K562 (cell line): ENCODE measurements around the gene PDGFC. TPM values are rescaled to one million over a fixed set of nuclear protein-coding genes. Genes with fewer than 3 reads are reported as not detected.

ENCODE experiments used
- ATAC-seq: fragments of 200-7000 bp; cut with Tn5 transposase; 3 replicates; pipeline ENCODE4 v1.9.1; 2020; ENCODE audit warnings: moderate library complexity
- BruUV-seq: library from RNA; stranded (reverse); fragments of 400-500 nt; replicated peaks from 2 replicates; lab custom pipeline; 2021; lab: Mats Ljungman, UMichigan
- CTCF ChIA-PET: fragments of 300-600 bp; formaldehyde crosslinking; extraction: SDS; loops from one replicate; lab custom pipeline; 2021; ENCODE audit warnings: low intra/inter-chr PET ratio; lab: Yijun Ruan, JAX
- POLR2A ChIA-PET: fragments of 300-600, 350-650 bp; sonication (Branson Sonifier 250); formaldehyde crosslinking; extraction: SDS; loops from one replicate; lab custom pipeline; 2021; ENCODE audit warnings: antibody characterized with exemption, inconsistent platforms; lab: Yijun Ruan, JAX
- DNase-seq, 4 experiments: peaks; one replicate each; pipeline versions ENCODE4 v3.0.0 to v3.0.0-alpha.2; 2011 to 2018; ENCODE audit warnings: low spot score in 3 of 4, mixed read lengths in 3 of 4; ENCODE audit errors: extremely low read depth in 1 of 4
- FAIRE-seq: peaks from 2 replicates; lab custom pipeline; 2011; peaks lifted over from hg19 to GRCh38; lab: Jason Lieb, UNC
- H2AFZ ChIP-seq: 2 replicates; pipeline ENCODE4 v1.6.0; 2011; ENCODE audit warnings: low read depth, low read length, control low read depth, inconsistent platforms
- H3K27ac ChIP-seq: fragments of 200-600 bp; 3 replicates; pipeline ENCODE4 v1.8.0; 2011; ENCODE audit warnings: low read depth, mild to moderate bottlenecking, control low read depth, inconsistent platforms, low read length, moderate library complexity, mixed read lengths; ENCODE audit errors: extremely low read depth
- H3K27me3 ChIP-seq, 2 experiments: fragments of 300-600 bp in 1 of 2; 2 replicates in 1 of 2; 3 replicates in 1 of 2; pipeline versions ENCODE4 v1.6.0 to v1.8.0; 2011; ENCODE audit warnings: inconsistent platforms in 2 of 2, low read length in 2 of 2, mild to moderate bottlenecking in 1 of 2, mixed read lengths in 1 of 2, moderate library complexity in 1 of 2; ENCODE audit not compliant: control insufficient read depth in 2 of 2, insufficient read depth in 2 of 2
- H3K36me3 ChIP-seq: fragments of 300-600 bp; 3 replicates; pipeline ENCODE4 v1.8.0; 2011; ENCODE audit warnings: mild to moderate bottlenecking, low read length, inconsistent platforms; ENCODE audit not compliant: control insufficient read depth, insufficient read depth
- H3K4me1 ChIP-seq, 2 experiments: fragments of 200-600 bp in 1 of 2; replicated peaks in 1 of 2; 2 replicates in 1 of 2; 3 replicates in 1 of 2; pipeline versions ENCODE4 v1.5.1 to v1.8.0; 2011; ENCODE audit warnings: inconsistent platforms in 2 of 2, low read length in 2 of 2, mild to moderate bottlenecking in 1 of 2, mixed read lengths in 1 of 2, moderate library complexity in 1 of 2; ENCODE audit not compliant: control insufficient read depth in 2 of 2, insufficient read depth in 2 of 2
- H3K4me2 ChIP-seq: 2 replicates; pipeline ENCODE4 v1.6.1; 2011; ENCODE audit warnings: low read length, control low read depth, inconsistent platforms, mixed read lengths; ENCODE audit not compliant: insufficient read depth
- H3K4me3 ChIP-seq: fragments of 200-600 bp; sonication (generic), shearing (Covaris generic); 2 replicates; pipeline ENCODE4 v1.5.1; 2016; ENCODE audit warnings: control low read depth, inconsistent platforms
- H3K79me2 ChIP-seq: fragments of 200-600 bp; 3 replicates; pipeline ENCODE4 v1.8.0; 2011; ENCODE audit warnings: low read length, inconsistent platforms; ENCODE audit not compliant: control insufficient read depth, insufficient read depth
- H3K9ac ChIP-seq, 2 experiments: 2 replicates each; pipeline versions ENCODE4 v1.6.0 to v1.6.1; 2011; ENCODE audit warnings: low read depth in 2 of 2, low read length in 2 of 2, control low read depth in 1 of 2, inconsistent platforms in 1 of 2, mild to moderate bottlenecking in 1 of 2, mixed read lengths in 1 of 2; ENCODE audit not compliant: insufficient read depth in 1 of 2
- H3K9me1 ChIP-seq: one replicate; pipeline ENCODE4 v1.6.0; 2011; ENCODE audit warnings: inconsistent platforms, mild to moderate bottlenecking, low read length, moderate library complexity; ENCODE audit not compliant: control insufficient read depth, insufficient read depth
- H3K9me3 ChIP-seq: replicated peaks from 2 replicates; pipeline ENCODE4 v1.5.1; 2011; ENCODE audit warnings: low read depth, low read length, inconsistent platforms; ENCODE audit not compliant: control insufficient read depth, insufficient read depth
- H4K20me1 ChIP-seq: replicated peaks from 2 replicates; pipeline ENCODE4 v1.6.1; 2011; ENCODE audit warnings: low read length, inconsistent platforms, mixed read lengths; ENCODE audit not compliant: control insufficient read depth, insufficient read depth
- CREB3 ChIP-seq: fragments of 450-650 bp; conservative IDR thresholded peaks from 2 replicates; pipeline ENCODE4 v1.6.1; 2016; ENCODE audit warnings: missing genetic modification characterization, low read depth, mild to moderate bottlenecking, missing compliant biosample characterization, moderate library complexity
- ETS1 ChIP-seq: conservative IDR thresholded peaks from 2 replicates; pipeline ENCODE4 v1.6.1; 2011; ENCODE audit warnings: low read depth, mild to moderate bottlenecking, low read length; ENCODE audit not compliant: control insufficient read depth
- ILF3 ChIP-seq: fragments of 450-650 bp; IDR thresholded peaks from 2 replicates; pipeline ENCODE4 v1.6.1; 2018; ENCODE audit warnings: antibody characterized with exemption, mild to moderate bottlenecking, moderate library complexity, borderline replicate concordance
- NONO ChIP-seq, 2 experiments: fragments of 200-400 bp in 1 of 2; fragments of 450-650 bp in 1 of 2; formaldehyde crosslinking in 1 of 2; IDR thresholded peaks; 2 replicates each; pipeline ENCODE4 v1.6.1; 2017; ENCODE audit warnings: low read depth in 2 of 2, mild to moderate bottlenecking in 2 of 2, moderate library complexity in 2 of 2, low read length in 1 of 2
- PCBP1 ChIP-seq: fragments of 200-400 bp; formaldehyde crosslinking; IDR thresholded peaks from 2 replicates; pipeline ENCODE4 v1.6.1; 2018; ENCODE audit warnings: mild to moderate bottlenecking, low read depth, low read length; ENCODE audit not compliant: poor library complexity, severe bottlenecking
- SLC30A9 ChIP-seq: fragments of 250-450 bp; sonication (Bioruptor Pico); IDR thresholded peaks from 2 replicates; pipeline ENCODE4 v1.8.0; 2022; ENCODE audit warnings: mild to moderate bottlenecking, moderate library complexity
- ZBTB11 ChIP-seq, 3 experiments: fragments of 200-800 bp in 1 of 3; fragments of 250-450 bp in 1 of 3; fragments of 450-650 bp in 1 of 3; sonication (Bioruptor Pico) in 1 of 3; sonication (Bioruptor generic) in 1 of 3; formaldehyde crosslinking in 1 of 3; IDR thresholded peaks; 2 replicates each; pipeline versions ENCODE4 v1.6.1 to v1.8.0; 2016 to 2022; ENCODE audit warnings: mild to moderate bottlenecking in 2 of 3, missing genetic modification characterization in 2 of 3, missing compliant biosample characterization in 1 of 3, moderate library complexity in 1 of 3
- ZNF184 ChIP-seq: sonication (generic); formaldehyde crosslinking; IDR thresholded peaks from 2 replicates; pipeline ENCODE4 v1.5.0; 2020; ENCODE audit warnings: missing genetic modification reagents
- ZNF3 ChIP-seq: fragments of 250-450 bp; sonication (Bioruptor Pico); IDR thresholded peaks from 2 replicates; pipeline ENCODE4 v1.5.0; 2021; ENCODE audit warnings: mild to moderate bottlenecking, moderate library complexity
- ZNF75A ChIP-seq: fragments of 450-650 bp; formaldehyde crosslinking; IDR thresholded peaks from 2 replicates; pipeline ENCODE4 v1.4.0; 2020; ENCODE audit warnings: mild to moderate bottlenecking
- ZNF764 ChIP-seq: fragments of 250-450 bp; sonication (Bioruptor Pico); IDR thresholded peaks from 2 replicates; pipeline ENCODE4 v1.4.0; 2020; ENCODE audit warnings: low read depth, mild to moderate bottlenecking, moderate library complexity
- WGBS: fragments of 100-300 bp; shearing (Covaris generic); methylation state at CpG from one replicate; pipeline ENCODE4 v1.1.6; 2016; ENCODE audit warnings: low coverage, mixed read lengths; ENCODE audit not compliant: insufficient coverage; ENCODE audit errors: missing lambda C conversion rate; 5-methylcytosine and 5-hydroxymethylcytosine counted together
- in situ Hi-C: fragments of 300-500 bp; cut with MboI; formaldehyde crosslinking; loops from 4 replicates; pipeline ENCODE4 v1.15.0; 2018; ENCODE audit warnings: inconsistent platforms, mixed read lengths
- intact Hi-C: fragments of 100-400 bp; cut with micrococcal nuclease; formaldehyde crosslinking; loops from 2 replicates; pipeline ENCODE4 v1.14.2; 2022
- polyA plus RNA-seq, 8 experiments: library from polyadenylated mRNA; depleted of rRNA in 4 of 8; stranded (reverse) in 5 of 8; unstranded in 3 of 8; fragments of >200 nt; fragmentation: Nextera tagmentation in 2 of 8; fragmentation: Illumina TruSeq in 1 of 8; extraction: Ambion mirVana in 2 of 8; extraction: Trizol in 1 of 8; gene quantifications; 2 replicates each; pipeline versions ENCODE4 v1.2.1 to v1.2.3, GENCODE V29; 2011 to 2014; ENCODE audit warnings: inconsistent platforms in 1 of 8, missing spikeins in 1 of 8
- total RNA-seq, 7 experiments: library from RNA; depleted of rRNA in 6 of 7; stranded (reverse); fragments of >200 nt in 6 of 7; fragmentation: Illumina TruSeq in 2 of 7; extraction: Trizol in 2 of 7; gene quantifications; 2 replicates each; pipeline versions ENCODE4 v1.2.1 to v1.2.3, GENCODE V29; 2011 to 2021; ENCODE audit warnings: low replicate concordance in 1 of 7

PDGFC gene
- total and polyA plus RNA-seq, 9 of the 15 experiments (the other 6 are each of a cell fraction or from before 2014, with no cell fraction given), result not detected

GRCh38 chr4:156865451-156865850 lies 106.1 kb downstream of the PDGFC start (continued):
- TF ChIP-seq ZBTB11 (CRISPR knock-in tag; IDR thresholded peaks at IDR 0.05), result no peak

GRCh38 chr4:156858071-156858470 lies 113.5 kb downstream of the PDGFC start:
- no peaks in the 10 kb centered on the region for H4K20me1 ChIP-seq
- no peak overlapping the region for H3K4me2 ChIP-seq
- no peaks in the 10 kb centered on the region for H3K9me1 ChIP-seq
- in situ Hi-C loops, result no loop called here
- FAIRE-seq, result no peak
- H3K9ac ChIP-seq, result no peak overlapping the region
- H3K36me3 ChIP-seq, result no peaks in the 10 kb centered on the region
- ChIA-PET POLR2A (no interaction called here), CTCF (no interaction called here)
- no peak overlapping the region for H2AFZ ChIP-seq
- intact Hi-C loops, result no loop called here
- ATAC-seq, result no peak
- H3K27ac ChIP-seq, result no peak overlapping the region
- BruUV-seq, result no TSS peak
- DNase-seq, result no peak
- no peaks in the 10 kb centered on the region for H3K27me3 ChIP-seq
- no peaks in the 10 kb centered on the region for H3K9me3 ChIP-seq
- WGBS, result 0% methylated on average over 3 of the region's 3 CpGs
- H3K79me2 ChIP-seq, result no peaks in the 10 kb centered on the region
- H3K4me1 ChIP-seq, result no peaks in the 10 kb centered on the region
- H3K4me3 ChIP-seq, result no peak overlapping the region
- TF ChIP-seq ZNF184 (CRISPR knock-in tag), result no peak
- no peak for TF ChIP-seq CREB3 (tag)
- TF ChIP-seq PCBP1, result no peak
- TF ChIP-seq ILF3, result no peak
- no peak for TF ChIP-seq ZNF75A (CRISPR knock-in tag)
- no peak for TF ChIP-seq ETS1
- TF ChIP-seq NONO (IDR thresholded peaks at IDR 0.05; ENCODE audit: low read depth in 2 of 2, low read length in 1 of 2), result no peak
- no peak for TF ChIP-seq ZNF764 (CRISPR knock-in tag)
- TF ChIP-seq SLC30A9 (CRISPR knock-in tag), result no peak
- no peak for TF ChIP-seq ZNF3
